NCI-H128 (cell line): ENCODE data around the gene ABCF2.

Source experiments
- DNase-seq: peaks from one replicate; lab custom pipeline; 2025; ENCODE audit not compliant: unreplicated experiment; lab: John Stamatoyannopoulos, UW

ABCF2 gene

DNA sequence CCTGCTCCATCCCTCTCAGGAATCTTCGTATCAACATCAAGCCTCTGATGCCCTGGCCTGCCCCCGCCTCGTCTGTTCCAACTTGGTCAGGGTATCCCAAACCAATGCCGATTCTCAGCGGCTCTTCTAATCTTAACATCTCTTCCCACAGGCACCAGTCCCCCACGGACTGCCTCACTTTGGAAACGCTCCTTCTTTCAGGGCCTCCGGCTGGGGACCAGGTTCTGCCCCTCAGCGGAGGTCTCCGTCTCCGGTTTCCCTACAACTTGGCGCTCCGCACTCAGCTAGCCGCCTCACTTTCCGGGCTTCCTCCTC is 488 bp downstream of the ABCF2 start:
- no peak for DNase-seq

DNA sequence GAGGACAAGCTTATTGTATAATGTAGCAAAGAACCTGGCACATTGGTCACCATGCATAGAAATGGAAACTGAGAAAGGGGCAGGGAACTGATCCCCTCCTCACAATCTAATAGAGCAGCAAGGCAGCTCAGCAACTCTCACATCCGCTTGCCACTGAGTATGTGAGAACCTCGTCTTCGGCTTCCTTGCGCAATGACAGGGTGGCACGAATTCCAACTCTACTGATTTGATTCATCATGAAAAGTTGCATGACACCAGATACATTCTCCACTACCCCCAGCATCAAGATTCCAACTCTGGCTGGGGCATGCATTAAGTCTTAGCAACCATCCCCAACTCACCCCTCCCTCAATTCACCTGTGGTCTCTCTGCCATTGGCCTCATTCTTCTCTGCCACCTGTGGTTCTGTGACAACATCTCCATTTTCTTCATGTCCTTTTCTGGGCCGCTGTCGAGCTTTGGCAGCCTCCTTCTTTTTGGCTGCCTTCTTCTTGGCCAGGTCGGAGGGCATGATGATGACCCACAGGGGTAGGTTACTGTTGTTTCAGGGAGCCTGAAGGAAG is 976 bp downstream of the ABCF2 start:
- no peak for DNase-seq

DNA sequence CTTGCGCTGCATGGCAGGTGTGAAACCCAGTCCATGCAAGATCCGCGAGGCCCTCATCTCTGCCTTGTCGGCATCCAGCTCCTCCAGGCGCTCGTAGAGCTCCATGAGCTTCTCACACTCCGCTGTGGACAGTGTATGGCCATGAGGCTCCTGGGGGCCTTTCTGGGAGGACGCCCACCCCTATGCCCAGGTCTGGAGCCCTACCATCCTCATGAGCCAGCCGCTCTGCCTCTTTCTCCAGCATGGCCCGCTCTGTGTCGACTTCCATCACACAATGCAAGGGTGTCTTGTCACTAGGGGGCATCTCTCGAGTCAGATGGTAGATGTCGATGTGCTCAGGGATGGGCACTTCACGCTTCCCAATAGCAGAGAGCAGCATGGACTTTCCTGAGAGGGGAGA is 3.3 kb downstream of the ABCF2 start:
- no peak for DNase-seq

DNA sequence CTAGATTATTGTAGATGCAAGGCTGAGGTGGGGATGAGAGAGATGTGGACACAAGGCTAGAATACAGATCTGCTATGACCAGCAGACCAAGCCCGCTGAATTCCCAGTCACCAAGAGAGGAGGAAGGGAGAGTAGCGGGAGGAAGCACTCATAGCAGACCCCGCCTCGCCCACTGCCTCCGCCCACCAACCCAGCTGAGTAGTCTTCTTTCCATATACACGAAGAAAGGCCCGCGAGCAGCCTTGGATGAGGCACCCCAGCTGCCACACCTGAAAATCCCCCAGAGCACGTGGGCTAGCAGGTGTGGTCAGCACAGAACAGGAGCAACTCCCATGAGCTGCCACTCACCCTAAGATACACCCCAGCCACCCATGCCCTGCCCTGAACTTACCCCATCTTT is 8.8 kb downstream of the ABCF2 start:
- no peak for DNase-seq

DNA sequence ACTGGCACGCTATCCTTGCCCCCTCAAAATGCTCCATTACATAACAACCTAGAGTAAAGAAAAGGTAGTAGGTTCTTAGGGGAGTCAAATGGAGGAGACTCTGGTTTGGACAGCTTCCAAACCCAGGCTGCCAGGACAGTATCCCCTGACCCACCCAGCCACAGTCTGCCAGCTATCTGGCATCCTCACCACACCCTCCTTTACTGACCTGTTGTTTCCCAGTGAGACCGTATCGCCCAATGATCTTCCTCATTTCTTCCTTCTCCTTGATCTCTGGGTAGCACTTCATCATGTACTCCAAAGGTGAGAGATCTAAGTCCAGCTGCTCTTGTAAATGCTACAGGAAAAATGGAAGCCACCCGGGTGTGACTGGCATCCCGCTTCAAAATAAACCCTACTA is 11.6 kb downstream of the ABCF2 start:
- DNase-seq = no peak

DNA sequence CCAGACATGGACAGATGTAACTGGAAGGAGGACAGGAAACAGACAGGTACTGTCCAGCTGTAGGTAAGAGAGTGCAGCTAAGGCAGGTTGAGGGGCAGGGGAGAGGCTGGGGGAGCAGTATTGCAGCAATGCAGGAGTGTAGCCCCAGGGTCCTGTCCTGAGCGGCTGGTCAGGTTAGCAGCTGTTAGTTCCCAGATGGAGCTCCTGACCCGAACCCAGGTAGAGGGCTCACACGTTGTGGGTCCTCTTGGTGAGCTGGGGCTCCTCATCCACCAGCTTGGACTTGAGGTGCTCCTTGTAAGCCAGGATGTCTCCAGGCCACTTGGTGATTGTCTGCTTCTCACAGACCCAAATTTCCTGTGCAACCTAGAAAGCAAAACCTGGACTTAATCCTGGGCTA is 13.2 kb downstream of the ABCF2 start:
- no peak for DNase-seq

DNA sequence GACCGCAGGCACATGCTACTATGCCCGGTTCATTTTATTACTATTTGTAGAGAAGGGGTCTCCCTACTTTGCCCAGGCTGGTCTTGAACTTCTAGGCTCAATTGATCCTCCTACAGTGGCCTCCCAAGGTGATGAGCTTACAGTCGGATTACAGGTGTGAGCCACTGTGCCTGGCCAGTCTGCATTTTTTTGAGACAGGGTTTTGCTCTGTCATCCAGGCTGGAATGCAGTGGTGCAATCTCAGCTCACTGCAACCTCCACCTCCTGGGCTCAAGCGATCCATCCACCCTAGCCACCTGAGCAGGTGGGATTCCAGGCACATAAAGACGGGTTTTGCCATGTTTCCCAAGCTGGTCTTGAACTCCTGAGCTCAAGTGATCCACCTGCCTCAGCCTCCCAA is 14.4 kb downstream of the ABCF2 start:
- no peak for DNase-seq

DNA sequence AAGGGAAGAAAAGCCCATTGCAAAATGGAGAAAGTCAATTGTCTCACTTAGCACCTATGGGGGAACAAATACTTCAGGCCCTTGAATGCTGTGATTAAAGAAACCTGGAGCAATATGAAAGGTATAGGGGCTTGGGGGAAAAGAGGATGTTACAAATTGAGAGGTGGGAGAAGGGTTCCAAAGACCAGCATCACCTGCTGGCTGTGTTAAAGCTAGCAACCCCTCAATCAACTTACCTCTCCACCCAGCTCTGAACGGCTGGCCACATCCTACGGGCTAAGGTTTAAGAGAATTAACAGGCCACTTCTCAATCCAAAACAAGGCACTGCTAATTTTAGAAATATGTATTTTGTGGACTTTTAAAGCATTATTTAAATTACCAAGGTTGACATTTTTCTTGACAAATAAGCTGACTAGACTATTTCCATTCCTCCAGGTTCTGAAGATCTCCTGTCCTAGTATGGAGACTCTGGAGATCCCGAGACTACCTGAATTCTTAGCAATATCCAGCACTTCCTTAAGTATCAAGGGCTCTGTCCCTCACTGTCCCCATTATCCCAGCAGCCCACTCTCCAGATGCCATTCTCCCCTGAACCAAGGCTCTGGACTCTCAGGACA is 15.7 kb downstream of the ABCF2 start:
- no peak for DNase-seq

DNA sequence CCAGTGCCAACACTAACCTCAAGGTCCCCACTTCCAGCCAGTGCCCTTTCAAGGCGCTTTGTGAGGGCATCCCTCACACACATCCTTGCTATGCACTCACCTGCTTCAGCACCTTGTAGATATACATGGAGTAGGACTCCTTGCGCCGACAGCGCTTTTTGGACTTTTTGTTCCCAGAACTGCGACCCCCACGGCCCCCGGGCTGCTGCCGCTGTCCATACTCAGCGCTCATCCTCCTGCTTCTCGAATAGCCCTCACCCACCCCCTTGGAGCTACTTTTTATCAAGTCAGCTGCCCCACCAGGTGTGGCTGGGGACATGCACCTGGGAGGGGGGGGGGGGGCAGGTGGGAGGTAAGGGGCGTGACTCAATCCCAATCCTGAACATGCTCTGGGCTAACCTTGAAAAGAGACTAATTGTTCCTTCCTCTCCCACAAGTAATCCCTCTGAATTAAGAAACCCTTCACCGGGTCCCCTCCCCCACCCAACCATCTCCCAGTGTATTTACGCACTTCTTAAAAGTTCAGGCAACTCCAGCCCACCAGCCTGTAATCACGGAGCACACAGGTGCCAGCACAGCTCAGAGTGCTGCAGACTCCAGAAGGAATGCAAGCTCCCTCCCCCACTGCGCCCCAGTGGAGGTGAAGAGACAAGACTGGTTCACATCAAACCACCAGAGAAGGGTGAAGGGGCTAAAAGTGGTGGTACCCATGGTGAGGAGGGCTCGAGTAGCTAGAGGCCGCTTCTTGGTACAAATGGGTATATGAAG is 16.7 kb downstream of the ABCF2 start, which contains the start of gene H2BK1:
Gene H2BK1 (minus strand): TSS at position 402 of the 768 bp plus-strand sequence. CDS start 170 bp downstream, at position 232.
- DNase-seq = no peak

DNA sequence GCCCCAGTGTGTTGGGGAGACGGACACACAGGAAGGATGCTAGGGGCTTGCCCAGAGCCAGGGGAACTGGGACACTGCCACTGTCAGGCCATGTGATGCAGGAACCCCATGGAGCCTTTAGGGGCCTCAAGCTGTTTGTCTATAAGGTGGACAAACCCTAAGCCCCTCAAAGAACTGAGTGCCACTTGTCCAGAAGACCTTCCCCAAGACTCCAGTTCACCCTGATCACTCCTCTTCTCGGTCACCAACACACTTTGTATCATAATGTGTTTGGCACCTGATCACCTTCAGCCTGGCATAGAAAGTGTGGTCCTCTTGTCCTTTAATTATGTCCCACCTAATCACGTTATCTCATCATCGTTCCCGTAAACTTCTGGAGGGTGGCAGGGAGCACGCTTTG is 17.4 kb downstream of the ABCF2 start:
- no peak for DNase-seq

DNA sequence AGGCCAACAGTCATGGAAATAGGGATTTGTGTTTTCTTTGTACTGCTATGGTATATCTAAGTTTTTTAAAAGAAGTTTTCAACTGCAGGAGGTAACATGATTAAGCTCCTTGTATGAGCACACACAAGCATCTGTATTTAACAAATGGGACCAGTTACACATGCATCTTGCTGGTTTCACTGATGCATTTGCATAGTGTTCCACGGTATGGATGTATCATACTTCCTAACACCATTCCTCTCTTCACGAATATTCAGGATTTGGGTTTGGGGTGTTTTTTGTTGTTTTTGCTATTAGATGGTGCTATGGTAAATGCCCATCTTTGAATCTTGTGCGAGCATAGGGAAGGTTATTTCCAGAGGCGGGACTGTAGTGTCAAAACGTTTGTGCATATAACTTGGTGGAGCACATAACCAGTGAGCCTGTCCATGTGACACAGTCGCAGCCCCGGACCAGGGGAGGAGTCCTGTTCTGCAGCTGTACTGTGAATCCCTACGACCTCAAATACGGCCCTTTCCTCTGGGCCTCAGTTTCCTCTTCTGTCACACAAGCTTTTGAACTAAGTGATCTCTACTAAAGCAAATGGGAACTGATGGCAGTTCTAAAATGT is 18.6 kb downstream of the ABCF2 start:
- no peak for DNase-seq

DNA sequence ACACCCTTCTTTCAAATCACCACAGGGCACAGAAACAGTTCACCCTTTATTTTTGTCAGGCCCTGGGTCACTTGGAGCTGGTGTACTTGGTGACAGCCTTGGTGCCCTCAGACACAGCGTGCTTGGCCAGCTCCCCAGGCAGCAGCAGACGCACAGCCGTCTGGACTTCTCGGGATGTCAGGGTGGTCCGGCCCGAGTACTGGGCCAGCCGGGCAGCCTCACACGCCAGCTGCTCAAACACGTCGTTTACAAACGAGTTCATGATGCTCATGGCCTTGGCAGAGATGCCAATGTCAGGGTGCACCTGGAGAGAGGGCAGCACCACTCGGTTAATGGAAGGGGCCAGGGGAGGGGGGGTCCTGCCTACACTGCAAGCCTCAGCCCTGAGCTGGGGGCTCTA is 19.2 kb downstream of the ABCF2 start:
- no peak for DNase-seq

DNA sequence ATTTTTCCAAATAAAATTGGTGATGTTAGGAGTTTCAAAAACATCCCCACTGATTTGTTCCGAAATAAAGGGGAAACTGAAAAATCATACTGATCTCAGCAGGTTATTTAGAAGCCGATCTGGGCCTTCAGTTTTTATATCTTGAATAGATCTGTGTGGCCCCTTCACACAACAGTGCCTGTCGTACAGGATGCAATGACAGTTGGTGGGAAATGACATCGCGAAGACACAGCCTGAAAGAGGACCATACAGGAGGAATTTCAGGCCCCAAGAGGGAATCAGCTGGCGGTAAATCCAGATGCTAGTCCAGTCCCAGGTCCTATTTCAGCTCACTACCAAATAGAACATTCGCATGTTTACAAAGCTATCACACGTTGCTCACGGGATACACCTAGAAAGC is 19.7 kb downstream of the ABCF2 start:
- no peak for DNase-seq

DNA sequence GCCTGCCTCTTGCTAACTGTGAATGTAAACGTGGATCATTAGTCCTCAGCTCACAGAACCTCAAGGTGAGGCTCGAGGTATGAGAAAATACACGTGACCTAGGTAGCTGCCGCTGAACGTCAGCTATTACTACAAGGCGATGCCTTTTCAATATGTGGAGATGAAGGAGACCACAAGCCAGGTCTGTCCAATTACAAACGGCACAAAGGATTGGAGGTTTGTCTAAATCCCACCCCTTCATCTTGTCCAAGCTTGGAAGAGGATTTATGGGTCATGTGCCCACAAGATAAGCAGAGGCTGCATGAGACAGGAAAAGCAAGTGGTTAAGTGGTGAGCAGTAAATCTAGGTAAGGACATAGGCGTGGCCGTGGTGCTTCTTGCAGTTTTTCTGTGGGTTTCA is 20.1 kb downstream of the ABCF2 start:
- no peak for DNase-seq

DNA sequence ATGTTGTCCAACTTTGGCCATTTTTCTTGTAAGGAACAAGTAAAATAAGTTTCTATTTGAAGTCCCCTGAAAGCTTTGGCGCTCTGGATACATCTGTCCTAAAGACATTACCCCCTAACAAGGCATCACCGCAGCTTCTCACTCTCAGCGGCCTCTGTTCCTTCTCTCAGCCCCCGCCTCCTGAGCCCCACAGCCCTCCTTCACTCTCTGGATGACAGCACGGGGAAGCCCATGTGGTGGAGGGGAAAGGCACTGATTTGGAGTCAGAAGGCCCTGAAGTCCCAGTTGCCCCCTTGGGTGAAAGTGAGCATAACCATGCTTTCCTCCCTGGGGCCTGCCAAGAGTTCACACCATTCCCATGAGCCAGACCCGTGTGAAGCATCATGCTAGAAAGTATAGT is 21.3 kb downstream of the ABCF2 start:
- DNase-seq = no peak

DNA sequence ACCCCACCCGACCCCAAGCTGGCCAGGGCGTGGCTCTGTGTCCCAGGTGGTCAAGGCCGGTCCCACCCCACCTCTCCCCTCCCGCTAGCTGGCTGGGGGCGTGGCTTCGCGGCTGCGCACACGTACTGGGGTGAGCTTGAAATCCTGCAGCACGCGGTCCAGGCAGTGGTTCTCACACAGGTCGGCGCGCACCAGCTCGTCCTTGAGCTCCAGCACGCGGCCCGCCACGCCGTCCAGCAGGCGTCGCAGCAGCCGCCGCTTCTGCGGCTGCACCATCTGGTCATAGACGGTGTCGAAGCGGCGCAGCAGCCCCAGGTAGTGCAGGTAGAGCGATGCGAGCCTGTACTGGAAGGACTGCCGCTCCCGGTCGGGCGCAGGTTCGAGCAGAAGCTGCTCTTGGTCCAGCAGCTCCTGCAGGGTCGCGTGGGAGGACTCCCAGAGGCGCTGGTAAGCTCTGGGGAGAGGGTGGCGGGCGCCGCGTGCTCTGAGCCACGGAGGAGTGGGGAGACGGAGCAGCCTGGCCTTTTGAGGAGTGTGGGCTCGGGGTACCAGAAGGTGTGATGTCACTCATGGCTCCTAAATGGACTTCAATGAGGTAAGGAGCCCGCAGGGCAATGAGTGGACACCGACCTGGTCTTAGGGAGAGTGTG is 22.5 kb downstream of the ABCF2 start:
- no peak for DNase-seq

DNA sequence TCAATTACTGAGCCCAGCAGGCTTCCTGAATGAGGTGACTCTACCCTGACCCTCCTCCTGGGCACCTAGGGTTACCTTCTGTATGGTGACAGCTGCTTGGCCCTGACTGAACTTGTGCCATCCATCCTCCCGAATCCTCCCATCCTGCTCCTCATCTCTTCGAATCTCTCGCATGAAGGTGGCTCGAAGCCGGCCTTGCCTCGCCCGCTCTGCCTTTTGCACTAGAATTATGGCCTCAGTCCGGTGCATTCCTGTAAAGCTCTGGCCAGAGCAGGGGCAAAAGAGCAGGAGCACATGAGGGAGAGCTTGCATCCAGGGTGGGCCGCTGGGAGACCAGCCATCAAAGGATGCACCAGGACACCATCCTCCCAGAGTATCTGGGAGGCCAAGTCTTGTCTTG is 24.2 kb downstream of the ABCF2 start:
- DNase-seq = no peak

DNA sequence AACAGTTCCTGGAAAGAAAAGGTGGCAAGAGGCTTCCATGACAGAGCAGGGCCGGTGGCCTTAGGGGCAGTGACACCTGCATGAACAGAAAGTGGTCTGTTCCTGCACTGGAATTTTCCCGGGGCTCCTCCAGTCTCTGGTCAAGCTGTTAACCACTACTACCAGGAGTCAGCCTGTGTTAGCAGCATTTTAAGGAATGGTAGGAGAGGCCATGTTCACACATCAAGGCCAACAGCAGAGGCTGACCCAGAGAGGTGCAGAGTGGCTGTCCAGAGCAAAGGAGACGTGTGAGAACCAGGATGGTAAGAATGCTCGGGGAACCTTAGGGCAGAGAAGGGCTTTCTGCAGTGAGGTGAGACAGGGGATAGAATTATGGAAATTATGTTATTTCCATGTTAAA is 25.3 kb downstream of the ABCF2 start:
- no peak for DNase-seq

DNA sequence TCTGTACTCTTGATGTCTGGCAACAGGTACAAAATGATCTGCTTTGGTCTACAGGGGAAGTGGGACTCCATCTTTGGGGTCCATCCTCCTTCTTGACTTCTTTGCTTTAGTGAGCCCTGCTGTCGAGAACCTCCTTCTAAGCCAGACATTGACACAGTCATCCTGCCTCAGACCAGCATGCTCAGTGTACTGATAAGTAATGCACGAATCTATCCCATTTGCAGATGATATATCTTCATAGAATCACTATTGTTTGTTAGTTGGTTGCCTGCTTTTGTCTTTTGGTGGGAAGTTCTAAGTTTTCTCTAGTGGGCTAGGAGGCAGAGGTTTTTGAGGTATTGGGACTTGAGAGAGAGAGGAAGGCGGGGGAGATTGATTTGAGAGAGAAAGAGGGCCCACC is 25.7 kb downstream of the ABCF2 start:
- DNase-seq = no peak

DNA sequence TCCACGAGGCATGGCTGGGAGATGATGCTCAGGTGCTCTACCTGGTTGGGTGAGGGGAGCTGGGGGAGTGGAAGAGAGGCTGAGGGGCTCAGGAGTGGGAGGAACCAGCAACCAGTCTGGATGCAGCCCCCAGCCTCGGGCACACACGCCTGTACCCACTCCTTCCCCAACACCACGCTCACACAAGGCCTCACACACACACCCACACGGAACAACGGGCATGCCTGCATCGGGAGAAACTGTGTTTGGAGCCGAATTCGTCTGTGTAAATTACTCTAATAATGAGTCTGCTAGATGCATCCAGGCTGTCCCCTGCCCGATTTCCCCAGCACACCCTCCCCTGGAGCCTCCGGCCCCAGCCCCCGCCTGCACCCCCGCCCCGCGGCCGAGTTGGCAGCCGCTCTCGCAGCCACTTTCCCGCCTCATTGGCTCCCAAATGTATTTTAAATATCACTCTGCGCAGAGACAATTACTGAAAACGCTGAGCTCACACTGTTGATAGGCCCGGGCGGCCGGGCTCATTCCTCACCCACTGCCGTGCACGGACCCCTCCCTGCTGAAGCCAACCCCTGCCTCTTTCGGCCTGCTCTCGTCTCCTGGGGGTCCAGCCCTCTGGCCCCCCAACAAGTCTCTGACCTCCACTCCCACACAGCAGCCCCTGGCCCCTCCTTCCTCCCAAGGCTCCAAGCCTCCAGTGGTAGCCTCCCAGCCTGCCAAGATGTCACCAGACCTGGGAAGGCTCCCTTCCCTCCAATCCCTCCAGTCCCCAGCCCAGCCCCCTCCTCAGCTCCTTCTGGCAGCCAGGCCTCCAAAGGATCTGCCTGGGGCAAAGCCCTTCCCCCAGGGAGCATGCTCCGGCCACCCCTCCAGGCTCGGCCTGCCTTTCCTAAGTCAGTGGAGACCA is 27.8 kb downstream of the ABCF2 start:
- DNase-seq = no peak

DNA sequence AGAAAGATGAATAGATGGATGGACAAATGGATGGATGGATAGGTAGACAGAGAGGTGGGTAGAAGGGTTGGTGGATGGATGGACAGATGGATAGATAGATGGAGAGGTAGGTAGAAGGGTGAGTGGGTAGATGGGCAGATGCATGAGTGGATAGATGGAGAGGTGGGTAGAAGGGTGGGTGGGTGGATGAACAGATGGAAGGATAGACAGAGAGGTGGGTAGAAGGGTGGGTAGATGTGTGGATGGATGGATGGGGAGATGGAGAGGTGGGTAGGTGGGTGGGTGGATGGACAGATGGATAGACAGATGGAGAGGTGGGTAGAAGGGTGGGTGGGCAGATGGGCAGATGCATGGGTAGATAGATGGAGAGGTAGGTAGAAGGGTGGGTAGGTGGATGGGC is 29.1 kb downstream of the ABCF2 start:
- DNase-seq = no peak
